CD4-positive, alpha-beta T cell treated with Interleukin-4 for 4 hours (primary cell): Measurements from ENCODE around the gene LTB4R.

Source experiments
- DNase-seq: peaks from one replicate; pipeline ENCODE4 v3.0.0-alpha.2; 2020

The LTB4R gene

DNA sequence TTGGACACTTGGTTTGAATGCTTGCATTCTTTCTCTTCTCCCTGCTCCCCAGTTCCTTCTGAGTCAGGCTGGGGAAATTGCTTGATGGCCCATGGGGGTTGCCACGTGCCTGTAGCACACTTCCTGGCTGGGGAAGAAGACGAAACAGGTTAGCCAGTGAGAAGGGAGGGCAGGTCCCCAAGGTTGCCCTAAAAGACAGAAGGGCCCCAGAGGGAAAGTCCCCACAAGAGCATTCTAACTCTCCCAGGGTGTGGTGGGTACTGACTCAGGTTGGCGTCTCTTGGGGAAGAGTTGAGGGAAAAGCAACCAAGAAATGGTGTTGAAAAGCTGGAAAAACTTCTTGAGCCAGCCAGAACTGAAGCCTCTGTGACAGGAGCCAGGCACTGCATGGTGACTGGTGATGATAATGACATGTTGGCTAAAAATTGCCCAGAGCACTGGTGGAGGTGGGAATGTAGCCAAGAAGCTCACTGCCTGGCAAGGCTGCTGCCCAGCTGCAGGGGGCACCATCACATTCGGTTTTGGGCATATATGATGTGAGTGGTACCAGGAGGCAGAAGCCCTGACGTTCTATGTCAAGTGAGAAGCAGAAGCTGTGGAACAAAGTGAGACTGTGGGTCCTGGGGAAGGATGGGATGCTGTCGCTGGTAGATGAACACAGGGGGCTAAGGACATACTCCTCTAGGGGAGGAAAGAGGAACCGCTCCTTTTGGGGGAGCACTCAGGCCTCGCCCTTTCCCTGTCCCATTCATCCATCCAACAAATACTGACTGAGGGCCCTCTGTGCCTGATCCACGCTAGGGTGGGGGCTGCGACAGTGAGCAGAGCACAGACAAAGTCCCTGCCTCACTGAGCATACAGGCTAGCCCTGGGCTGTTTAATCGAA lies 31.8 kb upstream of the LTB4R start:
- peak; percentile 70 for DNase-seq

DNA sequence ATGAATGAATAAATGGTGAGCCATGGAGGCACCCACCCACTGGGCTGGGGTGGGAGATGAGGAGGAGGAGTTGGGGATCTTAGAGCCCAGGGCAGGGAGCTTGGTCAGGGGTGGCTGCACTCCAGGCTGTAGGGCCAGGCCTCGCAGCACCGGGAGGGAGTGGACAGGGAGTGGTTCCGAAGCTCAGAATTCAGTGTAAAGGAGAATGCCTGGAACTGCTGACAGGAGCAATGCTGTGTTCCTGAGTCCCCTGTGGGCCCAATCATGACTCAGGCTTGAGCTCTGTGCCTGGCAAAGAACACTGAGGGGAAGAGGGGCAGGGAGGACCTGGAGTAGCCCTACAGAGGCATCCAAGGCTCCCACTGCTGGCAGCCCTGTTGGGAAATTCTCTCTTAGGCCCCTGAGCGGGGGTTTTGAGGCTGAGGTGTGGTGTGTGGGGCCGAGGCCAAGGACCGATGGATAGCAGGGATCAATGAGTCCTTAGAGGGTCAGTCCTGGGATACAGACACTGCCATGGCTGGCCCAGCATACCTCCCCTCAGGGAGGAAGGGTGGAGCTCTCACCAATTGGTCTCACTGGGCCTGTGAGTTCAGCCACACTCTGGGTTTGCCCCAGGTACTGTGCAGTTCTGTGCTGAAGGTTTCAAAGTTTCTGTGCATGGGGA lies 30.4 kb upstream of the LTB4R start:
- DNase-seq = no peak

DNA sequence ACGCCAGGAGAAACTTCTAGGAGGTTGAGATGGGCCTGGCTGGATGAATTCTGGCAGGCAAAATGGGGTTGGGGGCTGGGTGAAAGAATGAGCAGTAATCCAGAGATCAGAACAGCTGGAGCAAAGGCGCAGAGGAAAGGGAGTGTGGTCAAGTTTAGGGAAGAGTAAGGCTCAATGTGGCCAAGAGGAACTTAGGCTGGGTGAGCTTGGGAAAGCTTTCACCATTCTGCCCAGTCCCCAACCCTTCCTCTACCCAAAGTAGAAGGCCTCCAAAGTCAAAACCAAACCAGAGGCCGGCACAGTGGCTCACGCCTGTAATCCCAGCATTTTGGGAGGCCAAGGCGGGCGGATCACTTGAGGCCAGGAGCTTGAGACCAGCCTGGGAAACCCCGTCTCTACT lies 29.7 kb upstream of the LTB4R start:
- no peak for DNase-seq

DNA sequence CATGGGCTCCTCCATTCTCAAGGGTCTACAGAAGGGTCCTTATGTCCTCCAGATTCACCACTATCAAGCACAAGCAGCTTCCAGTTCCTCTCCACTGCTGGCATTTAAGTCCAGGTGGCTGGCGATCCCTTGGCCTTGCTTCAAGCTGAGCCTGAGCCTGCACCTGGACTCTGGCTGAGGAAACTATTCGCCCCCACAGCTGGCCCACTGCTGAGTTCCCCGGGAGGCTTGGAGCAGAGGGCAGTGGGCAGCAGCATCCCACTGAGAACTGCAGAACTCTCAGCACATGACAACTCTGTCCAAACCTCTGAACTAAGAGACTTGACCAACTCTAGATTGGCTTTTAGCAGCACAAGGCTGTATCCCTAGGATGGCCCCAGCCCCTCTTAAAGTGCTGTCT lies 28.6 kb upstream of the LTB4R start:
- no peak for DNase-seq

DNA sequence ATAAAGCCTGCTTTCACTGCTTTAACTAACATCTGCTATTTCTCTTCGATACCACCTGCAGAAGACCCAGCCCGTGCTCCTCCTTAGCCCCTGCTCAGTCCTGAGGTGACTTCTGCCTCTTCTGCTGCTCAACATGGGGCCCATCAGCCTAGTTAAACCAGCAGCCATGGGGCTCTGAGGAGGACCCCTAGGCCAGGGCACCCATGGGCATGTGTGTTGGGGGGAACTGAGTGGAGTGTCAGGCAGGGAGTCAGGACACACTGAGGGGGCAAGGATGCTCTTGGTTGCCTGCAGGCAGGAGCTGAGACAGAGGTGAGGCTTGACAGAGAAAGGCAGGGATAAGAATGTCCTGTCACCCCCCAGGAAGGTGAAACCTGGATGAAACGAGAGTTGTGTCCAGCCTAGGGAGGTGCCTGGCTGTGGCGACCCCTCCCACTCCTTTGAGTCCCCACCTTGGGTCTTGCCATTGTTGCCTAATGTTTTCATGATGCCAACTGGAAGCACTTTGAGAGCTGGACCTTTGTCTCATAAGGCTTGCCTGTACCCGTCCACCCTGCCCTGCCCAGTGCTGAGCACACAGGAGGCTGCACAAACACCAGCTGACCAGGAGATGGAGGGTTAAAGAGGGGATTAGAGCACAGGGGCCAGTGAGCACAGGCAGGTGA lies 27.4 kb upstream of the LTB4R start:
- no peak for DNase-seq

DNA sequence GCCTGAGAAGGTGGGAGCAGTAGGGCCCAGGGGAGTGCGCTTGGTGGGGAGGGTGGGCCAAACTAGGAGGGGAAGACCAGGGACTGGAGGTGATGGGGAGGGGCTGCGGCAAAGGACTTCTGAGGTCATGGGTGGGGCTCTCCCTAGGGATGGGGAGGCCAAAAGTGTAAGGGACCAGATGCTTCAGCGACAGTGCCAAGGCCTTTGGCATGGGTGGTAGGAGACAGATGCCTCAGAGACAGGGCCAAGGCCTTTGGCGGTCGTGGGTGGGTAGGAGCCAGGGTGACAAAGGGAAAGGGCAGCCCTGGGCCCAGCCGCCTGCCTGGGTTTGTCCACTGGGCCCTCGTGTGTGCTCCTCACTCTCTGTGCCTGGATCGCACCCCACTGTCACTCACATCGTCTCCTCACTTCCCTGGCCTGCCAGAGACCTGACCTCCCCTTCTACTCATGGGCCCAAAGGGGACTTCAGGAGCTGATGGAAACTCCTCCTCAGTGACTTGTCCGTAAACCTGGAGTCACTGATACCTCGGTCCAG lies 26.7 kb upstream of the LTB4R start:
- no peak for DNase-seq

DNA sequence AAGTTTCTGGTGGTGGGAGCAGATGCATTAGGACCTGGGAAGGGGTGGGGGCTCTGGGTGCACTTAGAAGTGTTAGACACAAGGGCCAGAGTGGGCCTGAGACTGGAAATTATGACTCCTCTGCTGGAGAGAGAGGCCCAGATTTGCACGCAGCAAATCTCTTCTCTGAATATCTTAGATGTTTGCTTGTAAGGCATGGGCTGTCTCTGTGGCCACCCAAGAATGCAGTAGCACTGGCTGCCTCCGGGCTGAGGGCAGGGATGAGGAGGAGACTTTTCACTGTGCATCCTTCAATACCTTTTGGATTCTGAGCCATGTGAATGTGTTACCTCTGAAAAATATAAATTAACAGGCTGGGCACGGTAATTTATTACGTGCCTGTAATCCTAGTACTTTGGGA lies 26.0 kb upstream of the LTB4R start:
- no peak for DNase-seq

DNA sequence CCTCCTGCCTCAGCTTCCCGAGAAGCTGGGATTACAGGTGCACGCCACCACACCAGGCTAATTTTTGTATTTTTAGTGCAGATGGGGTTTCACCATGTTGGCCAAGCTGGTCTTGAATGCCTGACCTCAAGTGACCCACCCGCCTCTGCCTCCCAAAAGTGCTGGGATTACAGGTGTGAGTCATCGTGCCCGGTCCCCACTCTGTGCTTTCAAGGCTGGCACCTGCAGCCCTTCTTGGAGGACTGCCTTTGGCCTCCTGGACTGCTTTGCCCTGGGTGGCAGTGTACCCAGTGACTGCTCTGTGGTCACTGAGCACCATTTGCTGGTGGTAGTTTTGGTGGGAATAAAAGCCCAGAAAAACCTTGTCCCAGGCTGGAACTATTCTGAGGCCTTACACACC lies 24.3 kb upstream of the LTB4R start:
- DNase-seq = no peak

DNA sequence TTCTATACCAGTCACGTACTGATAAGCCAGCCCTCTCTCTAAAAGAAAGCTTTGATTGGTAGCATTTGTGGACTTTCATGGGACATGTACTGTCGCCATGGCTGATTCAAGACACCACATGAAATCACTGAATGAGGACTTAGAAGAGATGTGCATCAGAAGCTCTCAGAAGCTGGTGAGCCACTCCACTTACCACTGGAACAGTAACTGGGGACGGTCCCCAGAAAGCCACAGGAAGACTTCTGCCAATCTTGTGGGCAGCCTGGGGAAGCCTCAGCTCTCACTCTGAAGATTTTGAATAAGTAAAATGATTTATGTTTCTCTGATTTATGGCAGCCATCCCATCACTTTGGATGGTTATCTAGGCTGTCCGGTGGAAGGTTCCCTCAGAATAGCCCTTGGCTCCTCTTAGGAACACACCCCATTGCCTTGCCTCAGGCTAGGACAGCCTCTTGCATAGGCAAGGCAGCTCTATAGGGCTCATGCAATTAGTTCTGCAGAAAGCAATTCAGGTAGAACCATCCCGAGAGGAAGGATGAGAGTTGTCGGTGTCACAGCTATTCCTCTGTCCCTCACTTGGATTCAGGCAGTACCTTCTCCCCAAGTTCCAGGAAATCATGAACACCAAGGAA lies 21.5 kb upstream of the LTB4R start:
- DNase-seq = no peak

DNA sequence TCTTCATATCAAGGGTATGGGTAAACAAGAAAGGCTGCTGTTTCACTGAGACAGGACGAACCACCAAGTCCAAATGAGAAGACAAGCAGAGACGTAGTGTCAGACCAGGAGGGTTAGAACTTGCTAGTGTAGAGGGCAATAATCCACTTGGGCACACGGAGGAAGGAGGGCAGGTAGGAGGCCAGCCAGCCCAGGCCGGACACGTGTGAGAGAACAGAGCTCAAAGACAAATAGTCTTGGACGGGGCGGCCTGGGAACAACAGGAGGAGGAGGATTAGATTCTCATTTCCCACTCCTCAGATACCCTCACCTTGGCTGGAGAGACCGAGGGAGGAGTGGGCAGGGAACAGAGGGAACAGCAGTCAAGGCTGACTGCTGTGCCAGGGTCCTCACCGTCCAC lies 20.6 kb upstream of the LTB4R start:
- no peak for DNase-seq

DNA sequence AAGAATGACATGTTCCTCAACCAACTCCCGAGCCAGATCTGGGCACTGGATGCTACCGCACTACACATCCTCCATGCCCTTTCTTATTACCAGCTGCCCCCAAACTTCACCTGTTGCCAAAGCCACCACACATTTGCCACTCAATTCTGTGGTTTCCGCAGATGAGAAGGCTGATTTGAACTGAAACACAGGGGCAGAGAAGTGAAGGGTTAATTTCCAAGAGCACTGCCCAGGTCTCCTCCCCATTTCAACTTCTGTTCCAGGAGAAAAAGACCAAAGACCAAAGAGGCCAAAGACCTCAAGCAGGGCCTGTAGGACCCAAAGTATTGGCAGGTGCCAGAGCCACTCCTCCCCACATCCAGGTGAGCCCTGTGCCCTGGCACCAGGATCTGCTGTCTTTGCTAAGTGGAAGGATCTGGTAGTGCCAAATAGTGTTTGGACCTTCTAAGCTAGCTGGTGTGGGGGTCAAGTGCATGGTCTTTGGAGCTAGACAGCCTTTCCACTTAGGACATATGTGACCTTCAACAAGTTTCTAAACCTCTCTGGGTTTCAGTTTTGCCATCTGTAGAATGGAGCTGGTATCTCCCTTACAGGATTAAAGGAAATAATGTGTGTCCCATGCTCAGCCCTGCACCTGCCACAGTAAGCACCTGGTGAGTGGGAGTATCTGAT lies 19.7 kb upstream of the LTB4R start:
- DNase-seq = no peak

DNA sequence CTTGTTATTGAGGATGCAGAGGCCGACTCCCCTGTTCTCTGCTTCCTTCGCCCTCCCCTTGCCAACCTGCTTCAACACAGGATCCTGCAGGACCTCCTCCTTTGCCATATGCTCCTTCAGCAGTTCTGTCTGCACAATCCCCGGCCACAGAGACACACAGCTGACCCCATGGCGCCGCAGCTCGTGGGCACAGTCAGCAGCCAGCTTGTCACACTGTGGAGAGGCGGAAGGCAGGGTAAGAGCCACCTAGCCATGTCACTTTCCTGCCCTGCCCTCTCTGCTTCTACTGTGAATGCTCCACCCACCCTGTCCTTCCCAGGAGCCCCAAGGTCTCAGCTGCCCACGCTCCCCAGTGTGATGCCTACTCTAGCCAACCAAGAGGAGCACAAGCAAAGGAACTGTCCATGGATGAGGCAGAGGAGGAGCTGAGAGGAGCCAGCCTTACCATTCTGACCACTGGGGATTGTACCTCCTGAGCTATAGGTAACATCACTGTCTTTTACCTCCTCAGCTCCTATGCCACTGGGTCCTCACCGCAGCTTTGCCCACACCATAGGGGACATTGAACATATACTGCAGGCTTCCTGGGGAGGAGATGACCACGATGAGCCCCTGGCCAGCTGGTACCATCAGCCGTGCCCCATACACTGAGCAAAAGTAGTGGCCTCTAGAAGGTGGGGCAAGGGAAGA lies 19.0 kb upstream of the LTB4R start:
- no peak for DNase-seq

DNA sequence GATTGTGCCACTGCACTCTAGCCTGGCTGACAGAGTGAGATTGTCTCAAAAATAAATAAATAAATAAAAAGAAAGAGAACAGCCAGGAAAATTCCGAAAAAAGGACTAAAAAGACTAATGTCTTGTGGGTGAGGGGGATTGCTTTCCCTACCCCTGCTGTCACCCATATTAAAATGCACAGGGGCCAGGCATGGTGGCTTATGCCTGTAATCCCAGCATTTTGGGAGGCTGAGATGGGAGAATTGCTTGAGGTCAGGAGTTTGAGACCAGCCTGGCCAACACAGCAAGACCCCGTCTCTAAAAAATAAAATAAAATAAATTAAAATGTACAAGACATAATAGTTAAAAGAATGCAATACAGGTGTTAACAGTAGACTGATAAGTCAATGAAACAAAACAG lies 17.8 kb upstream of the LTB4R start:
- no peak for DNase-seq

DNA sequence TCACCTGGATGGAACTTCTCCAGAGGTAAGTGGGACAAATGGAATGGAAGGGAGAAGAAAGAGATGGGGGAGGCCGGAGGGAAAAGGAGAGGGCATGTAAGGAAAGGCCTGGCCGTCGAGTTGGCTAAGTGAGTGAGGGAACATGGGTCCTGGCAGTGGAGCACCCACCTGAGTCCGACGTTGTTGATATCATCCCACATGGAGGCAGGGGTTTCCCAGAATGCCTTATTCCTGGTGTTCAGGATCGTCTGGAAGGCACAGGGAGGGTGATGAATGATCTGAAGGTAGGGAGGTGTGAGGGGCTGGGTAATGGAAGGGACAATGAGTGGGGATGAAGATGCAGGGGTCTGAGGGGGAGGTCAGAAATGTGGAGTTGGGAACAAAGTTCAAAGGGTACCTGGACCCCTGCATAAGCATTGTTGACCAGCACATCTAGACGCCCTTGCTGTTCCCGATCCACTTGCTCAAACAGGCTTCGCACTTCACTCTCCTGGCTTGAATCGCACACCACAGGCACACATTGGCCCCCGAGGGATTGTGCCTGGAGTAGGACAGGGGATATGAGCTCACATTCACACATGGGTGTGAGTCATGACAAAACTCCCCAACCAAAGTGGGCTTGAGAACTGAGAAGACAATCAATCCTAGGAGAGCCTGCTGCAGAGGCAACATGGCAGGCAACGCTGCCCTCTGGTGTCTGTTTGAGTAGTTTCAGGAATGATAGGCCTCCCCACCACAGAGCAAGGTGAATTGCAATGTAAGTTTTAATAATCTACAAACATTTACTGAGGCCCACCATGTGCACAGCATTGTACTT lies 14.8 kb upstream of the LTB4R start:
- peak; percentile 87 for DNase-seq

DNA sequence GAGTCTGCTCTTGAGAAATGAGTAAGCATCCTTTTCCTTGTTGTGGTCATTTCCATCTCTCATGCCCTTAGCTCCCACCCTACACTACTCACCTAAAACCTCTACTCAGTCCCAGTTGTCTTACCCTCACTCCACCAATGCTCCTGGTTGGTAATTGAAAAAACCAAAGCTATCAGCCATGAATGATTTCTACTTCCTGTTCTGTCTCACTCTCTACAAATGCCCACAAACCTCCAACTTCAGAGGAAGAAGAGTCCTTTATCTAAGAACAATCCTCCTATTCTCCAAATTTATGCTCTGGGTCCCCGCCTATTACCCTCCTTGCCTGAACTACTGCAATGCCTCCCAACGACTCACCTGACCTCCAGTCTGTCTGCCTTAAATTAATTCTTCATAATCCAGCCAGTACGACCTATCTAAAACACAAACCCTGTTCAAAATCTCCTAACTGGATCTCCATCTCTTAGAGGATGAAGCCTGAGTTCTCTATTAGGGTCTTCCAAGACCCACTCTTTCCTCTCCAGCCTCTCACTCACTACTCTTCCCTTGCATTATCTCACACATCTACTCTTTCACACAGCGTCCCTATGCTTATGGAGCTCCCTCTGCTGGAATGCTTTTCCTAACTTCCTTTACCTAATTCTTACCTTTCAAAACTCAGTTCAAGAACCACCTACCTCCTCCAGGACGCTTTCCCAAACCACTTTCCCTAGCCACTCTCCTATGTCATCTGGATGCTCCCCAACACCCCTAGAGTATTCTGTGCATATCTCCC lies 13.9 kb upstream of the LTB4R start:
- DNase-seq = no peak

DNA sequence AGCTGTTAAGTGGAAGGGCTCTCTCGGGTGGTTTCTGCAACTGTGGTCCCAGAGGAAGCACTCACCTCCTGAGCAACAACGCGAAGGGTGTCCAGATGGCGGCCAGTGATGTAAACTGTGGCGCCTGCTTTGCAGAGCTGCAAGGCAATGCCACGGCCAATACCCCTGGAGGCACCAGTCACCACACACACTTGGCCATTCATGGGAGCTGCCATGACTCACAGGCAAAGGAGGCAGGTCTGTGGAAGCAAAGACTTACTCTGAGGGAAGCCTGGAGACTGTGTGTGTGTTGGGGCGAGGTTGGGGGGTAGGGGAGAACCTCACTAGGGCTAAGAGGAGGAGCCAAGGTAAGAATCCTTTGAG lies 12.4 kb upstream of the LTB4R start:
- DNase-seq = no peak

DNA sequence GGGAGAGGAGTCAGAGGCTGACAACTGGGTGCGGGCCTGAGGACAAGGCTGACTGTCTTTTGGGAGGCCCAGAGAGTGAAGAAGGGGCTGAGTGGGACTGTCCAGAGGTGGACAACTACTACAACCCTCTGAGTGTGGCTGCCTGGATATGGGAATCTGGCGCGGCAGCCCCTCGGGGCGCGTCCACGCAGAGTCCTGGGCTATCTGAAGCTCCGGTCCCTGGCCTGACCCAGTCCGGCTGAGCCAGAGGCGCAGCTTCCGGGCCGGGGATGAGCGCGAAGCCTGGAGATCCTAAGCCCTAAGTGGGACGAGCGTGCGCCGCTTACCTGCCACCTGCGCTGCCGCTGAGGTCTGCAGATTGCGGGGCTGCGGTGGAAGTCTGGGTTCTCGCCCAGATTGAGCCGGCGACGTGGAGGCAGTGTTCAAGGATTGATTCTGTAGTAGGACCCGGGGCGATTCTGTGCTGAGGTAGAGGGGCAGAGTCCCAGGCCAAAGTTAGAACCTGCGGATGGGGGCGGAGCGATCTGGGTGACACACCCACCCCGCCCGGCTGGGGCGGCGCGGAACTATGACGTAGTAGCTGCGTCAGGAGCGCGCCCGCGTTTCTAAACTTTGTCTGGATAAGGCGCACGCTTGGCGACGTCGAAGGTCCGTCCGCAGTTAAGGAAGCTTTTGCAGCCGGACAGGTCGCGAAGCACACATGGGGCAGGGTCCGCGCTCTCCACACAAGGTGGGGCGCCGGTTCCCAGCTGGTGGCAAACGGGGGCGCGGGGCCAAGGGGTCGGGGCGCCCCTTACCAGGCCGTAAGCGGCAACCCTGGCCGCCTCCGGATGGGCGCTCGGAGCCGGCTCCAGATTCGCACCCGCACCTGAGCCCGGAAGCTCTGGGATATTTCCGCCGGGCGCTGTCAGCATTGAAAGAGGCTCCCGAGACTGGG lies 11.8 kb upstream of the LTB4R start, which contains the start of the genes DHRS1 and NOP9:
Gene DHRS1, minus strand, starts transcription at position 526 of the 937 bp plus-strand sequence. CDS start 674 bp downstream, outside the sequence.
Gene NOP9, plus strand, starts transcription at position 596 of the 937 bp plus-strand sequence. Its CDS starts 105 bp downstream, at position 701.
- peak; percentile 86 for DNase-seq

DNA sequence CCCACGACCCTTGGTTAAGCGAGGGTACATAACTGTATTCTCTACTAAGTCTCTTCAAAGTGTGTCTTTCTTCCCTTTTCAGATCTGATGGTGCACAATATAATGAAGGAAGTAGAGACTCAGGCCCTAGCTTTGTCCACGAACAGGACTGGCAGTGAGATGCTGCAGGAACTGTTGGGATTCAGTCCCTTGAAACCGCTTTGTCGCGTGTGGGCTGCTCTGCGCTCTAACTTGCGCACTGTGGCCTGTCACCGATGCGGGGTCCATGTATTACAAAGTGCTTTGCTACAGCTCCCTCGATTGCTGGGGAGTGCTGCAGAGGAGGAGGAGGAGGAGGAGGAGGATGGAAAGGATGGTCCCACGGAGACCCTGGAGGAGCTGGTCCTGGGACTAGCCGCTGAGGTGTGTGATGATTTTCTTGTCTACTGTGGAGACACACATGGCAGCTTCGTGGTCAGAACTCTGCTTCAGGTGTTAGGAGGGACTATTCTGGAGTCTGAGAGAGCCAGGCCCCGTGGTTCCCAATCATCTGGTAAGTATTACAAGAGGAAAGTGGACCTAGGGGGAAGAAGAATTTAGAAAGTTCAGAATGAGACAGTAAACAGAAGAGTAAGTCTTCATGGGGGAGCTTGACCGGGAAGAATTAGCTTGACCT lies 10.8 kb upstream of the LTB4R start:
- no peak for DNase-seq
